ENCODE results near the gene CALM1.

The CALM1 gene

GRCh38 chr14:90450151-90450550 is 53.3 kb downstream of the CALM1 start:
- no peak for TF ChIP-seq ZFX (IDR thresholded peaks at IDR 0.05; ENCODE audit: borderline replicate concordance)
- TF ChIP-seq, protein P1, sequence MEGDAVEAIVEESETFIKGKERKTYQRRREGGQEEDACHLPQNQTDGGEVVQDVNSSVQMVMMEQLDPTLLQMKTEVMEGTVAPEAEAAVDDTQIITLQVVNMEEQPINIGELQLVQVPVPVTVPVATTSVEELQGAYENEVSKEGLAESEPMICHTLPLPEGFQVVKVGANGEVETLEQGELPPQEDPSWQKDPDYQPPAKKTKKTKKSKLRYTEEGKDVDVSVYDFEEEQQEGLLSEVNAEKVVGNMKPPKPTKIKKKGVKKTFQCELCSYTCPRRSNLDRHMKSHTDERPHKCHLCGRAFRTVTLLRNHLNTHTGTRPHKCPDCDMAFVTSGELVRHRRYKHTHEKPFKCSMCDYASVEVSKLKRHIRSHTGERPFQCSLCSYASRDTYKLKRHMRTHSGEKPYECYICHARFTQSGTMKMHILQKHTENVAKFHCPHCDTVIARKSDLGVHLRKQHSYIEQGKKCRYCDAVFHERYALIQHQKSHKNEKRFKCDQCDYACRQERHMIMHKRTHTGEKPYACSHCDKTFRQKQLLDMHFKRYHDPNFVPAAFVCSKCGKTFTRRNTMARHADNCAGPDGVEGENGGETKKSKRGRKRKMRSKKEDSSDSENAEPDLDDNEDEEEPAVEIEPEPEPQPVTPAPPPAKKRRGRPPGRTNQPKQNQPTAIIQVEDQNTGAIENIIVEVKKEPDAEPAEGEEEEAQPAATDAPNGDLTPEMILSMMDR (IDR thresholded peaks at IDR 0.05): no peak
- no peak overlapping the region for H3K27ac ChIP-seq

DNA sequence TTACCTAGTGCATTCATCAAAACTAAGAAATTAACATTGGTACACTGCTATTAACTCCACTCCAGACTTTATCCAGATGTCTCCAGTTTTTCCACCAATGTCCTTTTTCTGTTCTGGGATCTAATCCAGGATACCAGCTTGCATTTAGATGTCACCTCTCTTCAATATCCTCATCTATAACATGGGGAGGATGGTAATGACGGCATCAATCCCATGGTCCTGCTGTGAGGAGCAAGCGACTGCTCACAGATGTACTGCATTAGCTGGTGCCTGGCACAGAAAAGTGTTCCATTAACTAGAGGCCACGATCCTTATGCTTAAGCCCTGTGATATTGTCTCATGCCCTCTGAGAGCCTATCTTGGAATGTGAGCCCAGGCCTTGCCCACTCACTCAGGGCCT is 53.8 kb downstream of the CALM1 start:
- no peak overlapping the region for H3K27ac ChIP-seq
- TF ChIP-seq, protein P1 (IDR thresholded peaks at IDR 0.05): no peak
- TF ChIP-seq ZFX (IDR thresholded peaks at IDR 0.05; ENCODE audit: borderline replicate concordance): no peak

GRCh38 chr14:90451443-90451842 is 54.6 kb downstream of the CALM1 start:
- no peak overlapping the region for H3K27ac ChIP-seq
- TF ChIP-seq ZFX (IDR thresholded peaks at IDR 0.05; ENCODE audit: borderline replicate concordance): no peak
- TF ChIP-seq, protein P1 (IDR thresholded peaks at IDR 0.05): no peak

DNA sequence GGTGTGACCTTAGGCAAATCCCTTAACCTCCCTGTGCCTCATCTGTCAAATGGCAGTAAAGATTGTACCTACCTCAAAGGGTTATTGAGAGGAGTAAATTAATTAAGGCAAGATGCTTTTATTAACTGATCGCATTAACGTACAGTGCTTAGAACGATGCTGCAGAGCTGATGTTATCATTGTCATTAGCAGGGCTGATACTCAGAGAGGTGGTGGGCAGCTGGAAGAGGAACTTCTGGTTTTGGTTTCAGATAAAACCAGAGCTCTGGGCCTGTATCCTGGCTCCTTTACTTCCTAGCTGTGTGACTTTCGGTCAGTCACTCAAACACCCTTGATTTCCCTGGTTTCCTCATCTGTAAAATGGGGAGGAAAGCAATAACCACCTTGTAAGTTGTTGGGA is 55.1 kb downstream of the CALM1 start:
- TF ChIP-seq ZFX (IDR thresholded peaks at IDR 0.05; ENCODE audit: borderline replicate concordance): no peak
- TF ChIP-seq, protein P1 (IDR thresholded peaks at IDR 0.05): no peak
- no peak overlapping the region for H3K27ac ChIP-seq

- no peak for TF ChIP-seq ZFX (IDR thresholded peaks at IDR 0.05; ENCODE audit: borderline replicate concordance)
- TF ChIP-seq, protein P1 (IDR thresholded peaks at IDR 0.05): no peak
- H3K27ac ChIP-seq: no peak overlapping the region
Observed at GRCh38 chr14:90452366-90452765, 55.5 kb downstream of the CALM1 start.

- H3K27ac ChIP-seq: no peak overlapping the region
- TF ChIP-seq ZFX (IDR thresholded peaks at IDR 0.05; ENCODE audit: borderline replicate concordance): no peak
- TF ChIP-seq, protein P1 (IDR thresholded peaks at IDR 0.05): no peak
Observed at GRCh38 chr14:90453401-90453951, 56.6 kb downstream of the CALM1 start.

DNA sequence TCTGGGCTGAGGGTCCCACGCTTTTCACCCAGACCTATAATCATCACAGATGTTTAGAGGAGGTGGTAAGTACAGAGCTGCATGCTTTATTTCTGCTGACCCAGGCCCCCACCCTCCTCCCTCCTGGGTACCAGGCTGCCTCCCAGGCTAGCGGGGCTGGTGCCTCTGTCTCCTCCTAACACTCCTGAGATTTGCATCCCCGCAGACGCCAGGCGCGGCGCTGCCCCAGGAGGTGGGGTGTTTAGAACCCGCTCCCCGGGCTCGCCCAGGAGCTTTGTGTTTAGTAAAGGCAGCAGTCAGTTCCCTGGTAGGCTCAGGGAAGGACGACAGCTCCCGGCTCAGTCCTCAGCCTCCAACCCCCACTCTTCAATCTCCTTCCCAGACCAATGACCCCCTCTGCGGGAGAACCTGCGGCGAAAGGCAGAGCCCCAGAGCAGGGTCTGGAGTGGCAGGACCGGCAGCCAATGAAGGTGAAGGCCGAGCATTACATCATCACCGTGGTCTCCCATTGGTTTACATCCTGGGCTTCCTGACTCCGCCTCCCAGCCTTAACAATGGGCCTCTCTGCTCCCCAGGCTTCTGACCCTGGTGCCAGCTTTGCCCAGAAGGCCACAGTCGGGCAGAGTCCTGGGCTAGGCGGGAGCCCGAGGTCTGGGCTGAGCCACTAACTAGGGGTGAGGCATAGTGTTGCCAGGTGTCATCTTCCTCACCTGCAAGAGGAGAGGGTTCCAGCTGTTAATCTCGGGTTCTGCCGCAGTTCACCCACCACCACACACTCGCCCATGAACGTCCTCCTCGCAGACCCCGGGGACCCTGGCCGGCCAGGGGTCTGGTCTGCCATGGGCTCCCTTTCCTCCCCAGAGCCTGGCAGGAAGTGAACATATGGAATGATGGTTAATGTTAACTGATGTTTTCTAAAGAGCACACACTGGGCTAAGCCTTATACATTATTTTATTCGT is 57.5 kb downstream of the CALM1 start:
- no peak for TF ChIP-seq ZFX (IDR thresholded peaks at IDR 0.05; ENCODE audit: borderline replicate concordance)
- TF ChIP-seq, protein P1 (IDR thresholded peaks at IDR 0.05): no peak
- no peak overlapping the region for H3K27ac ChIP-seq
